Measurements from ENCODE around the gene RP9.
A peak's percentile ranks its signal among the peaks of the same experiment; 100 is the strongest.

The RP9 gene

DNA sequence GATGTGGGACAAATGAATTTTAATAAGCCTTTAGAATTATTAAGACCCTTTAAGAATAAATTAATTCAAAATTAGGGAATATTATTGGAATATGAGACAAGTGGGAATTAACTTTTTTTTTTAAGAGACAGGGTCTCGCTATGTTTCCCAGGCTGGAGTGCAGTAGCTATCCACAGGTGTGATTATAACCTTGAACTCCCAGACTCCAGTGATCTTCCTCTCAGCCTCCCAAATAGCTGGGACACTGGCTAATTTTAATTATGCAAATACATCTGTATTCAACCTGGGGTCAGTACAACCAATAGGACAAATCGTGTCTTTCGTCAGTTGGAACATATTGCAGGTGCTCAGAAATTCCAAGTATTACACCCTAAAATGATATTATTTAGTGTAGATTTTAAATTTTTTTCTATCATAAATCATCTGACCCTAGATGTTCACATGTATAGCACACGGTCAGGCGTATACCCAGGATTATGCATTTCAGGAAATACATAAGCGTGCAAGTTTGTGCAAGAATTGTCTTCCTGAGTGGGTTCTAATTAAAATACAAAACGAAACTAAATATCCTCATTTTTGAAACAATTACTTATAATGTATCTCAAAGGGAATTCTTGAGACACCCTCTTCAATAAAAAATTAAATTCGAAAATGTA is 47.8 kb downstream of the RP9 start:
- DNase-seq, result peak in 1 of 2 experiments; percentile 8

DNA sequence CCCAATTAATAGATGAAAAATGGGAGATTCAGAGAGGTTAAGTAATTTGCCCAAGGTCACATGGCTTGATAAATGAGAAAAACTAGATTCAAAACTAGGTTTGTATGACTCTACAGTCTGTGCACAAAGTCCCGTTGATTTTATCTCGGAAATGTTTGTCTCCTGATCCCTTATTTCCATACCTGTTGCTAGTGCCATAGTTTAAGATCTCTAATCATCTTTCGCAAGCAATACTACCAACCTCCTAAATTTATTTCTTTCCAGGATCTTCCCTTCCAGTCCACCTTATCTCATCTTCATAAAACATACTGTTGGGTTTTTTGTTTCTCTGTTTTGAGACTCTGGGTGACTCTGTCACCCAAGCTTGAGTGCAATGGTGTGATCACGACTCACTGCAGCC is 49.6 kb downstream of the RP9 start:
- no peak for DNase-seq

DNA sequence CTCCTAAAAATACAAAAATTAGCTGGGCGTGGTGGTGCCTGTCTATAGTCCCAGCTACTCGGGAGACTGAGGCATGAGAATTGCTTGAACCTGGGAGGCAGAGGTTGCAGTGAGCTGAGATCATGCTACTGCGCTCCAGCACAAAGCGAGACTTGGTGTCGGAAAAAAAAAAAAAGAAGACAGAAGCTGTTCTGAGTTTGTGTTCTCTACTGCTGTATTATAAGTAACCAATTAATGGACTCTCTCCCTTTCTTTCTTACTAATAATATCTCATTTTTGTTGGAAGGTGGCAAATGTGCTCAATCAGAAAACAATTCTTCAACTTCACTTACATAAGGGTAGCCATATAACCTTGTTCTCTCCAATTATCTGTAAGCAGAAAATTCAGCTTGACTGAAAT is 54.0 kb downstream of the RP9 start:
- DNase-seq, result no peak

DNA sequence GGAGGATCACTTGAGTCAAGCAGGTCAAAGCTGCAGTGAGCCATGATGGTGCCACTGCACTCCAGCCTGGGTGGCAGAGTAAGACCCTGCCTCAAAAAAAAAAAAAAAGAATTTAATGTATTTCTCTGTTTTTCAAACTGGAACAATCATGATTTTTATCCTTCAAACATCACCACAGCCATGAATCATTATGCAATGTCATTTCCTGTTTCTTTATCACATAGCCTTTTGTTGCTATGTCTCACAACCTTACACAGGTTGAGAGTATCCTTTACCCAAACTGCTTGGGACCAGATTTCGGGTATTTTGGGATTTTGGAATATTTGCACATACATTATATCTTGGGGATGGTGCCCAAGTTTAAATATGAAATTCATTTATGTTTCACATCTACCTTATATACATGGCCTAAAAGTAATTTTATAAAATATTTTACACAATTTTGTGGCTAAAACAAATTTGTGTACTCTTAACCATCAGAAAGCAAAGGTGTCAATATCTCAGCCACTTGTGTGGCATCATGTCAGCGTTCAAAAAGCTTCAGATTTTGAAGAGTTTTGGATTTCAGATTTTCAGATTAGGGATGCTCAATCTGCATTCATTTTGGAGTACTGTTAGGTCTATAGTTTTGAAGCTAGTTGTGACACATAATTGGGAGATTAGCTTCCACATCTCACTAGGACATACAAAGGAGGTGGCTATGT is 54.8 kb downstream of the RP9 start:
- DNase-seq, result no peak

DNA sequence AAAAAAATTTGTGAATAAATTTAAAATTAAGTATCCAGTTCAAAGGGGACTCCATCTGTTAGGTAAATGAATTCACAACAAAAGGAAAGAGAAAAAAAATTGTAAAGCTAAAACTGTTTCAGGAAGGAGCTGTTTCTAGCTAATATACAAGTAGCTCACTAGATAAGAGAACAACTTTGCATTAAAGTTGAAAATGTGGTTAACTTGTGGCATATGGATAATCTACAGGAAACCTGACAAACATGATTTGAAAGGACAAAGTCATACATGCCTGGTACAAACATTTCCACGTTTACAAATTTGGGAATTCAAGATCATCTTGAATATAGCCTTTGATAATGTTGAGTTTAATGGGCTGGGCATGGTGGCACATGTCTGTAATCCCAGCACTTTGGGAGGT is 55.5 kb downstream of the RP9 start:
- DNase-seq, result no peak

DNA sequence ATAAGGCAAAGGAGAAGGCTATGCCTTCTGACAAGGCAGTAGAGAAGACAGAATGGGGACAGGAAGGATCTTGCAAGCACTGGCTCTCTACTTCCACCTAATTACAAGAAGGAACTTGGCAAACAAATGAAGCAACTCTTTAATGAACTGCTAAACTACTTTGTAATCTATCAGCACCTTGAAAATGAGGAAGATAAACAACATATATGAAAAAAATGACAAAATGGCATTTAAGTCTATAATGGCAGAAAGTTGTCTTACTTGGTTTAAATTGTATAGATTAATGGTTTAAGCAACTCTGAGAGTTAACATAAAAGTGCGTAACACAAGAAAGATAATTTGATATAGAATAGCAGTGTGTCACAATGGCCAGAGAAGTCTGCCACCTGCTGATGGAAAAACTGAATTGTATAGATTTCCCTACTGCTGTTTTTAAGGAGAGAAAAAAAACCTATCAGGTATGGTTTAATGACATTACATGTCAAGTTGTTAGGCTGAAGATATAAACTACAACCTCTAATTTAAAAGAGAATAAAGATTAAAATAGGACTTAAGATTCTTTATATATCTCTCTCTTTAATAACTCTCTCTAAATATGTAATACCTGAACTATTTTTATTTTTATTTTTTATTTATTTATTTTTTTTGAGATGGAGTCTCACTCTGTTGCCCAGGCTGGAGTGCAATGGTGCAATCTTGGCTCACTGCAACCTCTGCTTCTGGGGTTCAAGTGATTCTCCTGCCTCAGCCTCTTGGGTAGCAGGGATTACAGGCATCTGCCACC is 58.5 kb downstream of the RP9 start:
- DNase-seq, result peak; percentile 1 to 33

DNA sequence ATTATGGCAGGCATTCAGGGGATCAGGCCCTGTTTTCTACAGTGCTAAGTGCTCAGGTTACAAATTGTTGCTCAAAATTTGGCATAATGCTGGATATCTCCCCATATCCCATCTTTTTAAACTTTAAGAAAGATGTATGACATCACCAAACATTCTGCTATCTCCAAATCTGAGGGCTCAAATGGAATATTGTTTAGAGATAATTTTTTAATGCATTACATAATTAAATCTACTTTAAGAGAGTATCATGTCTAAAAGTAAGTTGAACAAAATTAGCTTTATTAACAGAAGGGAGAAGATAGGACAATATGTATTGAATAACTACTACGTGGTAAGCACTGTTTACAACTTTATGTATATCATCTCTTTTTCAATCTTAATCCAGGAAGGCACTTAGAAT is 60.5 kb downstream of the RP9 start:
- DNase-seq, result no peak

DNA sequence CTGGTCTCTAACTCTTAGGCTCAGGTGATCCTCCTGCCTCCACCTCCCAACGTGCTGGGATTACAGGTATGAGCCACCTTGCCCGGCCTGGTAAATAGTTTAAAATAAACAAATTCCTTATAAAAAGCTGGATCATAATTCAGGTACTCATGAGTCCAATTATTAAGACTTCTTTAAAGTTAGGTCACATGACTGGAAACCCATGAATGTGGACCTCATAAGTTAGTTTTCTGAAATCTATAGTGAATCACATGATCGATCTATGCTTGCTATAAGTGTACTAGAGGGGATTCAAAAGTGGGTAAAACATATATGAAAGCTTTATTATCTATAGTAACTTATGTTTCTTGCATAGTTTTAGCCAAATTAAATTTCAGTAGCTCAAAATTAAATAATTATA is 60.9 kb downstream of the RP9 start:
- no peak for DNase-seq

DNA sequence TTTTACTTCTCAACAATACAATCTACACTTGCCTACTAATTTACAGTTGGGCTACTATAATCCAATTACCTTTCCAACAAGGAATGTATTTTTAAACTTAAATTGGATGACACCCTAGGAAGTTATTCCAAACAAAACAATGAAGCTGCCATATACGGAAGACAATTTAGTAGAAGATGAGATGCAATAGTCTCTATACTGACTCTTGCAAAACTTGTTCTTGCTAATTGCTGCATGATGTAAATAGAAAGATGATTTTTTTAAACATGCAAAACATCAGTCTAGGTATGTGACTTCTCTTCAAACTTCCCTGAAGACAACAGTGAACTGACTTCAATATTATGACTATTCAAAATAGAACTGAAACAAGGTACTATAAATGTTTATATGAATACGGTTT is 64.2 kb downstream of the RP9 start:
- no peak for DNase-seq

All from NCI-H524 (cell line).